Chondrocyte (in vitro differentiated cells): Measurements from ENCODE around the gene FUT6. TPM values are rescaled to one million over a fixed set of nuclear protein-coding genes. Genes with fewer than 3 reads are reported as not detected.
A peak's percentile ranks its signal among the peaks of the same experiment; 100 is the strongest.

Experiments used
- DNase-seq: peaks from one replicate; pipeline ENCODE4 v3.0.0; 2021; ENCODE audit warnings: mixed read lengths, low spot score
- H3K27ac Mint-ChIP-seq: one replicate; pipeline ENCODE4 v1.8.0; 2021; ENCODE audit warnings: mild to moderate bottlenecking, moderate library complexity, mixed read lengths; ENCODE audit not compliant: unreplicated experiment
- H3K27me3 Mint-ChIP-seq: 2 replicates; pipeline ENCODE4 v1.8.0; 2021; ENCODE audit warnings: low read depth, mixed read lengths
- H3K36me3 Mint-ChIP-seq: 2 replicates; pipeline ENCODE4 v1.8.0; 2021; ENCODE audit warnings: low read depth, mixed read lengths
- H3K4me1 Mint-ChIP-seq: 2 replicates; pipeline ENCODE4 v1.8.0; 2021; ENCODE audit warnings: low read depth, mild to moderate bottlenecking, mixed read lengths
- H3K4me3 Mint-ChIP-seq: one replicate; pipeline ENCODE4 v1.8.0; 2021; ENCODE audit warnings: mild to moderate bottlenecking, moderate library complexity, mixed read lengths; ENCODE audit not compliant: unreplicated experiment
- H3K9me3 Mint-ChIP-seq: 2 replicates; pipeline ENCODE4 v1.8.0; 2021; ENCODE audit warnings: low read depth, mixed read lengths
- total RNA-seq: library from RNA; stranded (reverse); gene quantifications from 3 replicates; pipeline ENCODE4 v1.2.1, GENCODE V29; 2021
- TF ChIP-seq, protein P1 (sequence below): fragments of 200-600 bp; sonication (generic); IDR thresholded peaks from 2 replicates; pipeline ENCODE4 v1.5.0; 2021; ENCODE audit warnings: antibody characterized with exemption, mild to moderate bottlenecking, moderate library complexity

FUT6 gene
- total RNA-seq, 1 donor from 2014 or later, result not detected

DNA sequence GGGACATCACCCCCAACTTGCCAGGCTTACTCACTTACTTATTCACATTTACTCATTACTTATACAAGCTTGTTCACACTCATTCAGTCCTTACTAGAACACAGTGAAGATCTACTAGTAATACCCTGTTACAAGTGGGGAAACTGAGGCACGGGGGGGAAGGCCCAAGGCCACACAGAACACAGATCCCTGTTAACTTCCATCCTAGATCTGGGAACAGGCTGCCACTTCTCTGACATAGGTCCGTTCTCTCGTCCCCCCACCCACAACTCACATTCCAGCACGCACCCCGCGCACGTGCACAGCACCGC is 36.1 kb downstream of the FUT6 start:
- TF ChIP-seq, protein P1, sequence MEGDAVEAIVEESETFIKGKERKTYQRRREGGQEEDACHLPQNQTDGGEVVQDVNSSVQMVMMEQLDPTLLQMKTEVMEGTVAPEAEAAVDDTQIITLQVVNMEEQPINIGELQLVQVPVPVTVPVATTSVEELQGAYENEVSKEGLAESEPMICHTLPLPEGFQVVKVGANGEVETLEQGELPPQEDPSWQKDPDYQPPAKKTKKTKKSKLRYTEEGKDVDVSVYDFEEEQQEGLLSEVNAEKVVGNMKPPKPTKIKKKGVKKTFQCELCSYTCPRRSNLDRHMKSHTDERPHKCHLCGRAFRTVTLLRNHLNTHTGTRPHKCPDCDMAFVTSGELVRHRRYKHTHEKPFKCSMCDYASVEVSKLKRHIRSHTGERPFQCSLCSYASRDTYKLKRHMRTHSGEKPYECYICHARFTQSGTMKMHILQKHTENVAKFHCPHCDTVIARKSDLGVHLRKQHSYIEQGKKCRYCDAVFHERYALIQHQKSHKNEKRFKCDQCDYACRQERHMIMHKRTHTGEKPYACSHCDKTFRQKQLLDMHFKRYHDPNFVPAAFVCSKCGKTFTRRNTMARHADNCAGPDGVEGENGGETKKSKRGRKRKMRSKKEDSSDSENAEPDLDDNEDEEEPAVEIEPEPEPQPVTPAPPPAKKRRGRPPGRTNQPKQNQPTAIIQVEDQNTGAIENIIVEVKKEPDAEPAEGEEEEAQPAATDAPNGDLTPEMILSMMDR, result no peak
- no peak for DNase-seq
- Mint-ChIP-seq H3K36me3 (no peaks in the 10 kb centered on the region), H3K27me3 (peaks cover 9% of the 10 kb centered on the region), H3K4me1 (peaks cover 9% of the 10 kb centered on the region), H3K9me3 (no peaks in the 10 kb centered on the region), H3K4me3 (peak overlapping the region; percentile 58), H3K27ac (no peak overlapping the region)

DNA sequence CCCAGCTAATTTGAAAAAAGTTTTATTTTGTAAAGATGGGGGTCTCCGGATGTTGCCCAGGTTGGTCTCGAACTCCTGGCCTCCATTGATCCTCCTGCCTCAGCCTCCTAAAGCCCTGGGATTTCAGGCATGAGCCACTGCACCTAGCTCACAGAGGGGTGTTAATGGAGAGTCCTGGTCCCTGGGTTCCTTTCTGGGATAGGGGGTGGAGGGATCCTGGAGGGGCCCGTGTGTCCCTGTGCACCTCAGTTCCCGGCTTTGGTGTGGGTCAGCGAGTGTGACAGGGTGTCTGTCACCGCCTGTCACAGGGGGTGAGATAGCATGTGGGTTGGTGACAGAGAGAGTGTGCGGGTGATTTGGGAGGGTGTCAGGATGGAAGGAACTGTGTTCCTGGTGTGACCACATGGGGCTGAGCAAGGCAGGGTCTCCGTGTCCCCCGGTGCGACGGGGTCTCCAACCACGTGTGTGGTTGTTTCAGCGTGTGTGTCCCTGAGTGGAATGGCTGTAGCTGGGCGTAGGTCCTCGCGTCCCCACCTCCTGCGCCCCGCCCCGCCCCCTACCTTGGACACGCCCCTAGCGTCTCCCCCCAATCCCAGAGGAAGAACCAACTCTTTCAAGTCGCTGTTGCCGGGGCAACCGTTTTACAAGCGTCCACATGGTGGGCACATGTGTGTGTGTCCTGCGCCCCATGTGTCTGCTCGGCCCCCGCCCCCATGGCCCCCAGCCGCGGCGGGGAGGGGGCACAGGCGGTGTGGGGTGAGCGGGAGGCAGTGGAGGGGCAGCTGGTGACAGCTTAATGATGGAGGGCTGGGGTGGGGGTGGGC is 37.5 kb downstream of the FUT6 start:
- no peak for DNase-seq
- H3K27me3 Mint-ChIP-seq, result peaks cover 9% of the 10 kb centered on the region
- H3K9me3 Mint-ChIP-seq, result no peaks in the 10 kb centered on the region
- peaks cover 9% of the 10 kb centered on the region for H3K4me1 Mint-ChIP-seq
- H3K27ac Mint-ChIP-seq, result no peak overlapping the region
- no peaks in the 10 kb centered on the region for H3K36me3 Mint-ChIP-seq
- TF ChIP-seq, protein P1, result no peak
- H3K4me3 Mint-ChIP-seq, result no peak overlapping the region

DNA sequence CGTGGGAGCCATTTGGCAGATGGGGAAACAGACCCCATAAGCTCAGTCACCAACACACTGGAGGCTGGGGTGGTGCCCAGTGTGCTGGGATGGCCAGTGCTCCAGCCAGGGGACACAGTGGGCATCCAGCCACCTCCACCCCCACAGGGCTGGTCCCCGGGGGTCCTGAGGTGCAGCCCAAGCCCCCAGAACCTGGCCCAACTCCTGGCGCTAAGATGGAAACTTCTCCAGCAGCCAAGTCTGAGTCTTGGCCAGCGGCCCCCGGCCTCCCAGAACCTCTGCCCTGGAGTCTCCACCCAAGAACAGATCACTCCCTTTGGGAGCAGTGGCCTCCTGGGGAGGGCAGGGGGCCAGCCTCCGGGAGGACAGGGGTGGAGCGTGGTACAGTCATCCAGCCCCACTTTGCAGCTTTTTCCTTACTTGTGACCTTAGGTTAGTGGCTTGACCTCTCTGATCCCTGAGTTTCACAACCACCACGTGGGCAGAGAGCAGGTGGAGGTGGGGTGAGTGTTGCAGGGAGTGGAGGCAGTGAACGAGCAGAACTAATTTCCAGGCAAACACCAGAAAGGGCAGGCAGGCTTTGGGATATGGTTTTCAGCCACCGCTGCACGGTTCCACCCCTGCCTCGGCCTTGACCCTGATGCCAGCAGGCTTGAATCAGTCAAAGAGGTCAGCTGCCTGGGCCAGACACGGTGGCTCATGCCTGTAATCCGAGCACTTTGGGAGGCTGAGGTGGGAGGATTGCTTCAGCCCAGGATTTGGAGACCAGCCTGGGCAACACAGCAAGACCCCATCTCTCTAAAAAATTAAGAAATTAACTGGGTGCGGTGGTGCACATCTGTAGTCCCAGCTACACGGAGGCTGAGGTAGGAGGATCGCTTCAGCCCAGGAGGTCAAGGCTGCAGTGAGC is 38.9 kb downstream of the FUT6 start:
- Mint-ChIP-seq H3K4me1 (peaks cover 9% of the 10 kb centered on the region), H3K36me3 (no peaks in the 10 kb centered on the region), H3K9me3 (no peaks in the 10 kb centered on the region), H3K27me3 (peaks cover 9% of the 10 kb centered on the region), H3K27ac (no peak overlapping the region), H3K4me3 (no peak overlapping the region)
- DNase-seq, result no peak
- TF ChIP-seq, protein P1, result no peak

DNA sequence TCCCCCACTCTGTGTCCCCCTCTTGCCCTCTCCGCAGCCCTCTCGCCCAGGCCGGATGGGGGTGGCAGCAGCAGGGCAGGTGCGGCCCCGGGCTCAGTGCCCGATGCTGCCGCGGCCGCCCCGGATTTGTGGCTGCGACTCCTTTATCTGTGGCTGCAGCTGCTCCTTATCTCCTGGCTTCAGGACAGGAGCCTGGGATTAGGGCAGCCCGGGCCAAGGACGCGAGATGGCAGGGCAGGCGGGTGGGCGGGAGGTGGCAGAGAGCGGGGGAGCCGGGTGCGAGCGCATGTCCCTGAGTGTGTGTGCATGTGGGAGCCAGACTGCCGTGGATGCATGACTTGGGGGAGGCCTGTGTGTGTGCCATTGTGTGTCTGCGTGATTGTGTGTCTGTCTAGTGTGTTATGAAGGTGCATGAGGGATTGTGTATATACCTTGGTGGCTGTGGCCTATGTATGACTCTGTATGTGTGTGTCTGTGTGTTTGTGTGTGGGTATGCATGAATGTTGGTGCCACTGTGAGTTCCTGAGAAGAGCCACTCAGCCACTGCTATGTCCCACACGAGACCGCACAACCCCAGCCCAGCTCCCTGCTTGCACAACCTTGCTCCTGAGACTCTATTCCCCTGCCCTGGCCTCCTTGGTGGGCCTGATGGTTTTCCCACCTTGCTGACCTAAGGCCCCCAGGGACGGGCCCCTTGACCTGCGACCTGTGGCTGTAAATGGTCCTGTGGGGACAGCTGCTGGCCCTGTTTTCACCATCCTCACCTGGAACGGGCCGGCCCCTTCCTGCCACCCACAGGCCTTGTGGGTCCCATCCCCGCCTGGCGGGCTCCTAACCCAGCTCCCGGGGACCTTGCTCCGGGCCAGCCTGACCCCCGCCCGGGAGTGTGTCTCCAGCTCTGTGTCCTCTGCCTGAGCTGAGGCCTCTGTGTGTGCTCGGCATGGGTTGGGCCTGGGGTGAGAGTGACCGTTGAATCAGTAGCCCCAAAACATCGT is 40.0 kb downstream of the FUT6 start:
- TF ChIP-seq, protein P1, result no peak
- Mint-ChIP-seq H3K4me1 (peaks cover 9% of the 10 kb centered on the region), H3K27ac (no peak overlapping the region), H3K4me3 (no peak overlapping the region), H3K36me3 (no peaks in the 10 kb centered on the region), H3K9me3 (no peaks in the 10 kb centered on the region), H3K27me3 (peaks cover 9% of the 10 kb centered on the region)
- no peak for DNase-seq
